Neutrophil (primary cell): ENCODE data around the gene ETFRF1.

Experiments used
- H3K27ac ChIP-seq: fragments of 200-600 bp; sonication (generic); 2 replicates; pipeline ENCODE4 v1.5.1; 2016; ENCODE audit warnings: mild to moderate bottlenecking, moderate library complexity
- H3K27me3 ChIP-seq: fragments of 200-600 bp; sonication (generic); 2 replicates; pipeline ENCODE4 v1.6.0; 2016; ENCODE audit warnings: mild to moderate bottlenecking
- H3K36me3 ChIP-seq: fragments of 200-600 bp; sonication (generic); 2 replicates; pipeline ENCODE4 v1.5.1; 2017
- H3K4me1 ChIP-seq, 2 experiments: fragments of 200-600 bp in 1 of 2; sonication (generic) in 1 of 2; 1 replicate in 1 of 2; 2 replicates in 1 of 2; pipeline versions ENCODE4 v1.5.1 to v1.6.1; 2013 to 2016; ENCODE audit warnings: low read depth in 1 of 2, low read length in 1 of 2, mild to moderate bottlenecking in 1 of 2, moderate library complexity in 1 of 2; ENCODE audit not compliant: control insufficient read depth in 1 of 2, insufficient read depth in 1 of 2
- H3K4me3 ChIP-seq, 2 experiments: fragments of 200-600 bp in 1 of 2; sonication (generic) in 1 of 2; 1 replicate in 1 of 2; 2 replicates in 1 of 2; pipeline ENCODE4 v1.5.1; 2013 to 2016; ENCODE audit warnings: low read depth in 1 of 2, low read length in 1 of 2, mild to moderate bottlenecking in 1 of 2, moderate library complexity in 1 of 2
- H3K9me3 ChIP-seq: fragments of 200-600 bp; sonication (generic); 2 replicates; pipeline ENCODE4 v1.5.1; 2016
- CTCF ChIP-seq: fragments of 200-600 bp; sonication (generic); IDR thresholded peaks from 2 replicates; pipeline ENCODE4 v1.5.1; 2016; ENCODE audit warnings: antibody characterized with exemption

The ETFRF1 gene

GRCh38 chr12:25156061-25156460 is 39.0 kb upstream of the ETFRF1 start:
- H3K9me3 ChIP-seq, result no peaks in the 10 kb centered on the region
- H3K27me3 ChIP-seq, result no peaks in the 10 kb centered on the region
- TF ChIP-seq CTCF, result no peak
- peaks cover 3 to 4% of the 10 kb centered on the region in 2 experiments for H3K4me1 ChIP-seq
- H3K27ac ChIP-seq, result no peak overlapping the region
- H3K4me3 ChIP-seq, result no peak overlapping the region
- H3K36me3 ChIP-seq, result no peaks in the 10 kb centered on the region

- no peak for TF ChIP-seq CTCF
- Histone ChIP-seq H3K4me3 (no peak overlapping the region), H3K9me3 (no peaks in the 10 kb centered on the region), H3K36me3 (no peaks in the 10 kb centered on the region), H3K27me3 (no peaks in the 10 kb centered on the region), H3K4me1 (no peaks in the 10 kb centered on the region), H3K27ac (no peak overlapping the region)
These were observed 32.2 kb upstream of the ETFRF1 start for GRCh38 chr12:25162866-25163265.

GRCh38 chr12:25182765-25183164 is 12.3 kb upstream of the ETFRF1 start:
- Histone ChIP-seq H3K9me3 (no peaks in the 10 kb centered on the region), H3K27me3 (no peaks in the 10 kb centered on the region), H3K27ac (no peak overlapping the region), H3K4me1 (no peaks in the 10 kb centered on the region), H3K4me3 (no peak overlapping the region), H3K36me3 (no peaks in the 10 kb centered on the region)
- TF ChIP-seq CTCF, result no peak

- no peak overlapping the region for H3K4me3 ChIP-seq
- no peaks in the 10 kb centered on the region for H3K36me3 ChIP-seq
- no peak for TF ChIP-seq CTCF
- H3K27ac ChIP-seq, result no peak overlapping the region
- no peaks in the 10 kb centered on the region for H3K4me1 ChIP-seq
- H3K27me3 ChIP-seq, result no peaks in the 10 kb centered on the region
- no peaks in the 10 kb centered on the region for H3K9me3 ChIP-seq
These were observed 10.9 kb upstream of the ETFRF1 start for GRCh38 chr12:25184132-25184531.

- Histone ChIP-seq H3K4me1 (no peaks in the 10 kb centered on the region), H3K36me3 (no peaks in the 10 kb centered on the region), H3K27ac (no peak overlapping the region), H3K27me3 (no peaks in the 10 kb centered on the region), H3K4me3 (no peak overlapping the region), H3K9me3 (no peaks in the 10 kb centered on the region)
- TF ChIP-seq CTCF, result no peak
These were observed 8.8 kb upstream of the ETFRF1 start for GRCh38 chr12:25186038-25186787.
